ENCODE data around the gene FAM169A.
"Not testable (repeated sequence)": the region's sequence is repeated elsewhere in the genome, so short reads cannot be mapped to it uniquely, and the experiment has no call there.

FAM169A gene

GRCh38 chr5:74763504-74763903 is 102.7 kb downstream of the FAM169A start:
- in situ Hi-C loops (cut with HindIII; ENCODE audit: low pct_ligation_motif_present, low sequenced_read_pairs) = no loop called here
- TF ChIP-seq CTCF (IDR thresholded peaks at IDR 0.05; ENCODE audit: low read depth, low read length, missing control alignments) = no peak
- Histone ChIP-seq H3K36me3 (replicated peaks) (no peaks in the 10 kb centered on the region), H3K4me3 (ENCODE audit: low read depth, low read length) (no peak overlapping the region), H3K27me3 (replicated peaks) (no peaks in the 10 kb centered on the region), H3K27ac (no peak overlapping the region)
- DNase-seq = no peak

- Histone ChIP-seq H3K27ac (no peak overlapping the region), H3K36me3 (replicated peaks) (peaks cover 4% of the 10 kb centered on the region), H3K27me3 (replicated peaks) (no peaks in the 10 kb centered on the region), H3K4me3 (ENCODE audit: low read depth, low read length) (no peak overlapping the region)
- in situ Hi-C loops (cut with HindIII; ENCODE audit: low pct_ligation_motif_present, low sequenced_read_pairs) = no loop called here
- no peak for TF ChIP-seq CTCF (IDR thresholded peaks at IDR 0.05; ENCODE audit: low read depth, low read length, missing control alignments)
- DNase-seq = peak; percentile 45
These were observed 103.6 kb downstream of the FAM169A start for GRCh38 chr5:74762599-74762998.

- H3K27ac ChIP-seq = no peak overlapping the region
- DNase-seq = no peak
- no peak overlapping the region for H3K4me3 ChIP-seq (ENCODE audit: low read depth, low read length)
- in situ Hi-C loops (cut with HindIII; ENCODE audit: low pct_ligation_motif_present, low sequenced_read_pairs) = no loop called here
- H3K36me3 ChIP-seq (replicated peaks) = peaks cover 8% of the 10 kb centered on the region
- no peaks in the 10 kb centered on the region for H3K27me3 ChIP-seq (replicated peaks)
- no peak for TF ChIP-seq CTCF (IDR thresholded peaks at IDR 0.05; ENCODE audit: low read depth, low read length, missing control alignments)
These were observed 104.9 kb downstream of the FAM169A start for GRCh38 chr5:74761241-74761640.

GRCh38 chr5:74748742-74749141 is 117.4 kb downstream of the FAM169A start:
- H3K27ac ChIP-seq; H3K4me3 ChIP-seq (ENCODE audit: low read depth, low read length); DNase-seq; in situ Hi-C loops (cut with HindIII; ENCODE audit: low pct_ligation_motif_present, low sequenced_read_pairs); H3K27me3 ChIP-seq (replicated peaks): not testable (repeated sequence)
- H3K36me3 ChIP-seq (replicated peaks) = peaks cover 30% of the 10 kb centered on the region

GRCh38 chr5:74738406-74738805 is 127.8 kb downstream of the FAM169A start:
- no peak for TF ChIP-seq CTCF (IDR thresholded peaks at IDR 0.05; ENCODE audit: low read depth, low read length, missing control alignments)
- no peak overlapping the region for H3K4me3 ChIP-seq (ENCODE audit: low read depth, low read length)
- DNase-seq = peak; percentile 1
- in situ Hi-C loops (cut with HindIII; ENCODE audit: low pct_ligation_motif_present, low sequenced_read_pairs) = no loop called here
- H3K27ac ChIP-seq = no peak overlapping the region
- no peaks in the 10 kb centered on the region for H3K27me3 ChIP-seq (replicated peaks)
- peaks cover 5% of the 10 kb centered on the region for H3K36me3 ChIP-seq (replicated peaks)

GRCh38 chr5:74736759-74737158 is 129.4 kb downstream of the FAM169A start:
- Histone ChIP-seq H3K36me3 (replicated peaks) (peaks cover 5% of the 10 kb centered on the region), H3K27me3 (replicated peaks) (no peaks in the 10 kb centered on the region), H3K27ac (no peak overlapping the region), H3K4me3 (ENCODE audit: low read depth, low read length) (no peak overlapping the region)
- no peak for DNase-seq
- in situ Hi-C loops (cut with HindIII; ENCODE audit: low pct_ligation_motif_present, low sequenced_read_pairs) = no loop called here
- TF ChIP-seq CTCF (IDR thresholded peaks at IDR 0.05; ENCODE audit: low read depth, low read length, missing control alignments) = no peak
